K562 (cell line): ENCODE measurements around the gene REX1BD. TPM values are rescaled to one million over a fixed set of nuclear protein-coding genes. Genes with fewer than 3 reads are reported as not detected.

Experiments
- CBFA2T2 ChIP-seq: fragments of 450-650 bp; conservative IDR thresholded peaks from 2 replicates; pipeline ENCODE4 v1.6.1; 2017; ENCODE audit warnings: mild to moderate bottlenecking
- DDX20 ChIP-seq: fragments of 450-650 bp; IDR thresholded peaks from 2 replicates; pipeline ENCODE4 v1.6.1; 2016; ENCODE audit warnings: missing genetic modification characterization, low read depth, mild to moderate bottlenecking, missing compliant biosample characterization, moderate library complexity
- HDGF ChIP-seq: fragments of 450-650 bp; IDR thresholded peaks from 2 replicates; pipeline ENCODE4 v1.6.1; 2016
- NKRF ChIP-seq: fragments of 450-650 bp; IDR thresholded peaks from 2 replicates; pipeline ENCODE4 v1.6.1; 2016; ENCODE audit warnings: borderline replicate concordance
- RBFOX2 ChIP-seq: fragments of 200-400 bp; formaldehyde crosslinking; IDR thresholded peaks from 2 replicates; pipeline ENCODE4 v1.6.1; 2017; ENCODE audit warnings: low read depth, mild to moderate bottlenecking, low read length, moderate library complexity
- SMARCA4 ChIP-seq: fragments of 450-650 bp; IDR thresholded peaks from 2 replicates; pipeline ENCODE4 v1.6.1; 2016
- ZNF253 ChIP-seq: fragments of 250-450 bp; sonication (Bioruptor Pico); conservative IDR thresholded peaks from 2 replicates; pipeline ENCODE4 v1.6.1; 2021; ENCODE audit warnings: mild to moderate bottlenecking
- ZNF561 ChIP-seq: fragments of 450-650 bp; formaldehyde crosslinking; conservative IDR thresholded peaks from 2 replicates; pipeline ENCODE4 v1.4.0; 2020; ENCODE audit warnings: mild to moderate bottlenecking, moderate library complexity
- polyA plus RNA-seq, 8 experiments: library from polyadenylated mRNA; depleted of rRNA in 4 of 8; stranded (reverse) in 5 of 8; unstranded in 3 of 8; fragments of >200 nt; fragmentation: Nextera tagmentation in 2 of 8; fragmentation: Illumina TruSeq in 1 of 8; extraction: Ambion mirVana in 2 of 8; extraction: Trizol in 1 of 8; gene quantifications; 2 replicates each; pipeline versions ENCODE4 v1.2.1 to v1.2.3, GENCODE V29; 2011 to 2014; ENCODE audit warnings: inconsistent platforms in 1 of 8, missing spikeins in 1 of 8
- total RNA-seq, 7 experiments: library from RNA; depleted of rRNA in 6 of 7; stranded (reverse); fragments of >200 nt in 6 of 7; fragmentation: Illumina TruSeq in 2 of 7; extraction: Trizol in 2 of 7; gene quantifications; 2 replicates each; pipeline versions ENCODE4 v1.2.1 to v1.2.3, GENCODE V29; 2011 to 2021; ENCODE audit warnings: low replicate concordance in 1 of 7
- TF ChIP-seq, protein P1 (sequence below): fragments of 450-650 bp; formaldehyde crosslinking; IDR thresholded peaks from 2 replicates; pipeline ENCODE4 v1.4.0; 2022; ENCODE audit warnings: missing genetic modification characterization
- TF ChIP-seq, protein P2 (sequence below): fragments of 200-600 bp; sonication (generic); IDR thresholded peaks from one replicate; pipeline ENCODE4 v1.6.1; 2012; ENCODE audit warnings: mild to moderate bottlenecking, low read depth, low read length, inconsistent platforms

The REX1BD gene
- total and polyA plus RNA-seq, 9 of the 15 experiments (the other 6 are each of a cell fraction or from before 2014, with no cell fraction given) = 1.9 to 136 (median 13.8) TPM

DNA sequence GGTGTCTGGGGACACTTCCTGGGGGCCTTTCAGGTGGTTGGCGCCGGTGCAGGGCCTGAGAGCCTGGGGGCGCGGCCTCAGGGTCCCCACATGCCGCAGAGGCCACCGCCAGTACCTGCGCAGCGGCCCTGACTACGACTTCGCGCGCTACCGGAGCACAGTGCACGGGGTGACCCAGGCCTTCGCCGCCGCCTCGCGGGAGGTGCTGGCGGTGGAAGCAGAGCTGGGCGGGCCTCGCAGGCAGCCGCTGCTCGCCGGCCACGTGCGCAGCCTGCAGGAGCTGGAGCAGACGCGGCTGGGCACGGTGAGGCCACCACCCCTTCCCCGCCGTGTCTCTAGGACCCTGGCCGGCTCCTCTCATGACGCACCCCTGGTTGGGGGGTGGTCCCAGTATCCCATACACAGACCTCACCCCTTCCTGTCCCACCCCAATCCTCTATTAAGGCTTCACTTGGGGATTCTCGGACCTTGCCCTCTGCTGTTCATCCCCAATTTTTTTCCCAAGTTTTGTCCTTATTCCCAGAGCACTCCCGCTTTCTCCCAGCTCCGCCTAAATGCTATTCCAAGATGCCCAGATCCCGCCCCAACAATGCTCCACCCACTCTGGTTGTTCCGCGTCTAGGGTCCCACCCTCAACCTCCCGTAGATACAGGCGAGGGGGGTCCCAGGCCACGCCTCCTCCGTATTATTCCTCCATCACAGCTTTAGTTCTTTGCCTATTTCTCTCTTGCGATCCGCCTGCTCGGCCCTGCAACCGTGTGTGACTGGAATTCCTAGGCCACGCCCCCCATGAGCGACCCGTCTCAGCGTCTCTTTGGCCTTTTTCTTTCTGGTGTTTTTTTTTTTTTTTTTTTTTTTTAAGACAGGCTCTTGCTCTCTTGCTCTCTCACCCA is 1.0 kb downstream of the REX1BD start (continued):
- TF ChIP-seq, protein P1, sequence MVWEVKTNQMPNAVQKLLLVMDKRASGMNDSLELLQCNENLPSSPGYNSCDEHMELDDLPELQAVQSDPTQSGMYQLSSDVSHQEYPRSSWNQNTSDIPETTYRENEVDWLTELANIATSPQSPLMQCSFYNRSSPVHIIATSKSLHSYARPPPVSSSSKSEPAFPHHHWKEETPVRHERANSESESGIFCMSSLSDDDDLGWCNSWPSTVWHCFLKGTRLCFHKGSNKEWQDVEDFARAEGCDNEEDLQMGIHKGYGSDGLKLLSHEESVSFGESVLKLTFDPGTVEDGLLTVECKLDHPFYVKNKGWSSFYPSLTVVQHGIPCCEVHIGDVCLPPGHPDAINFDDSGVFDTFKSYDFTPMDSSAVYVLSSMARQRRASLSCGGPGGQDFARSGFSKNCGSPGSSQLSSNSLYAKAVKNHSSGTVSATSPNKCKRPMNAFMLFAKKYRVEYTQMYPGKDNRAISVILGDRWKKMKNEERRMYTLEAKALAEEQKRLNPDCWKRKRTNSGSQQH (CRISPR knock-in tag) = no peak
- TF ChIP-seq DDX20 (tag) (no peak), NKRF (peak; percentile 79), SMARCA4 (no peak), RBFOX2 (peak; percentile 68), ZNF253 (no peak), ZNF561 (no peak), HDGF (0 out of 2 replicates have a peak, but pooled peaks have one; percentile 62), CBFA2T2 (no peak)
- TF ChIP-seq, protein P2, sequence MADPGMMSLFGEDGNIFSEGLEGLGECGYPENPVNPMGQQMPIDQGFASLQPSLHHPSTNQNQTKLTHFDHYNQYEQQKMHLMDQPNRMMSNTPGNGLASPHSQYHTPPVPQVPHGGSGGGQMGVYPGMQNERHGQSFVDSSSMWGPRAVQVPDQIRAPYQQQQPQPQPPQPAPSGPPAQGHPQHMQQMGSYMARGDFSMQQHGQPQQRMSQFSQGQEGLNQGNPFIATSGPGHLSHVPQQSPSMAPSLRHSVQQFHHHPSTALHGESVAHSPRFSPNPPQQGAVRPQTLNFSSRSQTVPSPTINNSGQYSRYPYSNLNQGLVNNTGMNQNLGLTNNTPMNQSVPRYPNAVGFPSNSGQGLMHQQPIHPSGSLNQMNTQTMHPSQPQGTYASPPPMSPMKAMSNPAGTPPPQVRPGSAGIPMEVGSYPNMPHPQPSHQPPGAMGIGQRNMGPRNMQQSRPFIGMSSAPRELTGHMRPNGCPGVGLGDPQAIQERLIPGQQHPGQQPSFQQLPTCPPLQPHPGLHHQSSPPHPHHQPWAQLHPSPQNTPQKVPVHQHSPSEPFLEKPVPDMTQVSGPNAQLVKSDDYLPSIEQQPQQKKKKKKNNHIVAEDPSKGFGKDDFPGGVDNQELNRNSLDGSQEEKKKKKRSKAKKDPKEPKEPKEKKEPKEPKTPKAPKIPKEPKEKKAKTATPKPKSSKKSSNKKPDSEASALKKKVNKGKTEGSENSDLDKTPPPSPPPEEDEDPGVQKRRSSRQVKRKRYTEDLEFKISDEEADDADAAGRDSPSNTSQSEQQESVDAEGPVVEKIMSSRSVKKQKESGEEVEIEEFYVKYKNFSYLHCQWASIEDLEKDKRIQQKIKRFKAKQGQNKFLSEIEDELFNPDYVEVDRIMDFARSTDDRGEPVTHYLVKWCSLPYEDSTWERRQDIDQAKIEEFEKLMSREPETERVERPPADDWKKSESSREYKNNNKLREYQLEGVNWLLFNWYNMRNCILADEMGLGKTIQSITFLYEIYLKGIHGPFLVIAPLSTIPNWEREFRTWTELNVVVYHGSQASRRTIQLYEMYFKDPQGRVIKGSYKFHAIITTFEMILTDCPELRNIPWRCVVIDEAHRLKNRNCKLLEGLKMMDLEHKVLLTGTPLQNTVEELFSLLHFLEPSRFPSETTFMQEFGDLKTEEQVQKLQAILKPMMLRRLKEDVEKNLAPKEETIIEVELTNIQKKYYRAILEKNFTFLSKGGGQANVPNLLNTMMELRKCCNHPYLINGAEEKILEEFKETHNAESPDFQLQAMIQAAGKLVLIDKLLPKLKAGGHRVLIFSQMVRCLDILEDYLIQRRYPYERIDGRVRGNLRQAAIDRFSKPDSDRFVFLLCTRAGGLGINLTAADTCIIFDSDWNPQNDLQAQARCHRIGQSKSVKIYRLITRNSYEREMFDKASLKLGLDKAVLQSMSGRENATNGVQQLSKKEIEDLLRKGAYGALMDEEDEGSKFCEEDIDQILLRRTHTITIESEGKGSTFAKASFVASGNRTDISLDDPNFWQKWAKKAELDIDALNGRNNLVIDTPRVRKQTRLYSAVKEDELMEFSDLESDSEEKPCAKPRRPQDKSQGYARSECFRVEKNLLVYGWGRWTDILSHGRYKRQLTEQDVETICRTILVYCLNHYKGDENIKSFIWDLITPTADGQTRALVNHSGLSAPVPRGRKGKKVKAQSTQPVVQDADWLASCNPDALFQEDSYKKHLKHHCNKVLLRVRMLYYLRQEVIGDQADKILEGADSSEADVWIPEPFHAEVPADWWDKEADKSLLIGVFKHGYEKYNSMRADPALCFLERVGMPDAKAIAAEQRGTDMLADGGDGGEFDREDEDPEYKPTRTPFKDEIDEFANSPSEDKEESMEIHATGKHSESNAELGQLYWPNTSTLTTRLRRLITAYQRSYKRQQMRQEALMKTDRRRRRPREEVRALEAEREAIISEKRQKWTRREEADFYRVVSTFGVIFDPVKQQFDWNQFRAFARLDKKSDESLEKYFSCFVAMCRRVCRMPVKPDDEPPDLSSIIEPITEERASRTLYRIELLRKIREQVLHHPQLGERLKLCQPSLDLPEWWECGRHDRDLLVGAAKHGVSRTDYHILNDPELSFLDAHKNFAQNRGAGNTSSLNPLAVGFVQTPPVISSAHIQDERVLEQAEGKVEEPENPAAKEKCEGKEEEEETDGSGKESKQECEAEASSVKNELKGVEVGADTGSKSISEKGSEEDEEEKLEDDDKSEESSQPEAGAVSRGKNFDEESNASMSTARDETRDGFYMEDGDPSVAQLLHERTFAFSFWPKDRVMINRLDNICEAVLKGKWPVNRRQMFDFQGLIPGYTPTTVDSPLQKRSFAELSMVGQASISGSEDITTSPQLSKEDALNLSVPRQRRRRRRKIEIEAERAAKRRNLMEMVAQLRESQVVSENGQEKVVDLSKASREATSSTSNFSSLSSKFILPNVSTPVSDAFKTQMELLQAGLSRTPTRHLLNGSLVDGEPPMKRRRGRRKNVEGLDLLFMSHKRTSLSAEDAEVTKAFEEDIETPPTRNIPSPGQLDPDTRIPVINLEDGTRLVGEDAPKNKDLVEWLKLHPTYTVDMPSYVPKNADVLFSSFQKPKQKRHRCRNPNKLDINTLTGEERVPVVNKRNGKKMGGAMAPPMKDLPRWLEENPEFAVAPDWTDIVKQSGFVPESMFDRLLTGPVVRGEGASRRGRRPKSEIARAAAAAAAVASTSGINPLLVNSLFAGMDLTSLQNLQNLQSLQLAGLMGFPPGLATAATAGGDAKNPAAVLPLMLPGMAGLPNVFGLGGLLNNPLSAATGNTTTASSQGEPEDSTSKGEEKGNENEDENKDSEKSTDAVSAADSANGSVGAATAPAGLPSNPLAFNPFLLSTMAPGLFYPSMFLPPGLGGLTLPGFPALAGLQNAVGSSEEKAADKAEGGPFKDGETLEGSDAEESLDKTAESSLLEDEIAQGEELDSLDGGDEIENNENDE = no peak
